ENCODE measurements around the gene PCDHGC3.

- no peak for TF ChIP-seq POLR2A (IDR thresholded peaks at IDR 0.05)
- TF ChIP-seq CTCF (IDR thresholded peaks at IDR 0.05) = no peak
These were observed 2.0 kb downstream of the PCDHGC3 start for GRCh38 chr5:141477815-141478214.

Data from testis (tissue), 2 donors.